HepG2 (cell line): ENCODE data around the gene SHISA6. TPM values are rescaled to one million over a fixed set of nuclear protein-coding genes. Genes with fewer than 3 reads are reported as not detected.

ENCODE experiments used
- ATAC-seq: fragments of 200-7000 bp; cut with Tn5 transposase; 3 replicates; pipeline ENCODE4 v1.9.1; 2020; ENCODE audit warnings: mild to moderate bottlenecking, moderate library complexity
- BruUV-seq: library from RNA; stranded (reverse); fragments of 400-500 nt; replicated peaks from 2 replicates; lab custom pipeline; 2021; lab: Mats Ljungman, UMichigan
- CTCF ChIA-PET: fragments of 300-600 bp; formaldehyde crosslinking; extraction: SDS; loops from one replicate; lab custom pipeline; 2021; ENCODE audit warnings: low total read pairs, inconsistent platforms, low intra/inter-chr PET ratio; lab: Yijun Ruan, JAX
- POLR2A ChIA-PET: fragments of 350-600 bp; sonication (Branson Sonifier 250); formaldehyde crosslinking; loops from one replicate; lab custom pipeline; 2020; ENCODE audit warnings: antibody characterized with exemption, inconsistent platforms; lab: Yijun Ruan, JAX
- DNase-seq: peaks from one replicate; pipeline ENCODE4 v3.0.0-alpha.2; 2015; ENCODE audit warnings: low spot score
- FAIRE-seq: peaks from 3 replicates; lab custom pipeline; 2011; peaks lifted over from hg19 to GRCh38; lab: Jason Lieb, UNC
- H2AFZ ChIP-seq: one replicate; pipeline ENCODE4 v1.6.1; 2011; ENCODE audit warnings: low read length, inconsistent platforms
- H3K27ac ChIP-seq: fragments of 300-600 bp; 3 replicates; pipeline ENCODE4 v1.8.0; 2011; ENCODE audit warnings: mixed run types, mild to moderate bottlenecking, mixed read lengths, low read length, inconsistent platforms; ENCODE audit not compliant: insufficient read depth; ENCODE audit errors: extremely low read length
- H3K27me3 ChIP-seq, 2 experiments: fragments of 200-600 bp in 1 of 2; 2 replicates in 1 of 2; 3 replicates in 1 of 2; pipeline versions ENCODE4 v1.6.0 to v1.8.0; 2011; ENCODE audit warnings: low read length in 2 of 2, mild to moderate bottlenecking in 2 of 2, moderate library complexity in 2 of 2, inconsistent platforms in 1 of 2; ENCODE audit not compliant: insufficient read depth in 2 of 2, control insufficient read depth in 1 of 2
- H3K36me3 ChIP-seq, 2 experiments: fragments of 200-600 bp in 1 of 2; replicated peaks in 1 of 2; 2 replicates in 1 of 2; 3 replicates in 1 of 2; pipeline versions ENCODE4 v1.5.1 to v1.8.0; 2011; ENCODE audit warnings: low read length in 2 of 2, inconsistent platforms in 1 of 2; ENCODE audit not compliant: insufficient read depth in 2 of 2, control insufficient read depth in 1 of 2
- H3K4me1 ChIP-seq: 2 replicates; pipeline ENCODE4 v1.5.1; 2012; ENCODE audit warnings: low read length, inconsistent platforms; ENCODE audit not compliant: insufficient read depth
- H3K4me2 ChIP-seq: 2 replicates; pipeline ENCODE4 v1.6.0; 2011; ENCODE audit warnings: low read depth, low read length, inconsistent platforms
- H3K4me3 ChIP-seq, 3 experiments: fragments of 200-600 bp in 1 of 3; sonication (generic), shearing (Covaris generic) in 1 of 3; replicated peaks in 1 of 3; 2 replicates each; pipeline ENCODE4 v1.5.1; 2011 to 2016; ENCODE audit warnings: low read length in 3 of 3, inconsistent platforms in 2 of 3, low read depth in 2 of 3, mild to moderate bottlenecking in 2 of 3, control low read depth in 1 of 3, mixed read lengths in 1 of 3; ENCODE audit not compliant: insufficient read depth in 1 of 3
- H3K79me2 ChIP-seq: one replicate; pipeline ENCODE4 v1.6.1; 2011; ENCODE audit warnings: low read length, inconsistent platforms; ENCODE audit not compliant: insufficient read depth
- H3K9ac ChIP-seq: 2 replicates; pipeline ENCODE4 v1.6.0; 2011; ENCODE audit warnings: mild to moderate bottlenecking, low read depth, low read length, inconsistent platforms; ENCODE audit not compliant: insufficient read depth
- H3K9me3 ChIP-seq: 2 replicates; pipeline ENCODE4 v1.5.1; 2012; ENCODE audit warnings: mild to moderate bottlenecking, low read length
- H4K20me1 ChIP-seq: 2 replicates; pipeline ENCODE4 v1.6.0; 2011; ENCODE audit warnings: inconsistent platforms, mild to moderate bottlenecking, low read length, moderate library complexity; ENCODE audit not compliant: insufficient read depth
- ARHGAP35 ChIP-seq: sonication (generic); formaldehyde crosslinking; IDR thresholded peaks from 2 replicates; pipeline ENCODE4 v1.9.0; 2022; ENCODE audit warnings: mild to moderate bottlenecking, inconsistent platforms, moderate library complexity, missing genetic modification reagents, borderline replicate concordance
- ARNT ChIP-seq: fragments of 450-650 bp; IDR thresholded peaks from 2 replicates; pipeline ENCODE4 v1.6.1; 2017
- HOXA5 ChIP-seq: sonication (generic); formaldehyde crosslinking; IDR thresholded peaks from 2 replicates; pipeline ENCODE4 v1.4.0; 2020; ENCODE audit warnings: missing genetic modification reagents
- MBNL3 ChIP-seq: fragments of 250-450 bp; sonication (Bioruptor Pico); conservative IDR thresholded peaks from 2 replicates; pipeline ENCODE4 v1.8.0; 2022; ENCODE audit warnings: mild to moderate bottlenecking, inconsistent platforms
- NAIF1 ChIP-seq: sonication (generic); formaldehyde crosslinking; IDR thresholded peaks from 2 replicates; pipeline ENCODE4 v1.5.0; 2020; ENCODE audit warnings: mild to moderate bottlenecking, missing genetic modification reagents, borderline replicate concordance
- NFATC3 ChIP-seq: sonication (generic); formaldehyde crosslinking; IDR thresholded peaks from 2 replicates; pipeline ENCODE4 v1.5.1; 2020; ENCODE audit warnings: mild to moderate bottlenecking, missing genetic modification reagents
- NR2F2 ChIP-seq: IDR thresholded peaks from 2 replicates; pipeline ENCODE4 v1.6.1; 2012; ENCODE audit warnings: low read depth, inconsistent platforms, borderline replicate concordance
- POLR2G ChIP-seq: fragments of 200-400 bp; formaldehyde crosslinking; IDR thresholded peaks from 2 replicates; pipeline ENCODE4 v1.6.1; 2018; ENCODE audit warnings: mild to moderate bottlenecking, low read depth, low read length, moderate library complexity
- SRSF9 ChIP-seq: fragments of 200-400 bp; formaldehyde crosslinking; IDR thresholded peaks from 2 replicates; pipeline ENCODE4 v1.6.1; 2018; ENCODE audit warnings: borderline replicate concordance, mild to moderate bottlenecking, low read depth, low read length; ENCODE audit not compliant: insufficient read depth, poor library complexity, severe bottlenecking
- SSRP1 ChIP-seq: IDR thresholded peaks from 2 replicates; pipeline ENCODE4 v1.6.1; 2016; ENCODE audit warnings: control low read depth
- ZBTB7B ChIP-seq: sonication (generic); formaldehyde crosslinking; IDR thresholded peaks from 2 replicates; pipeline ENCODE4 v1.4.0; 2020; ENCODE audit warnings: missing genetic modification reagents
- ZEB1 ChIP-seq: IDR thresholded peaks from 2 replicates; pipeline ENCODE4 v1.6.1; 2012; ENCODE audit warnings: mild to moderate bottlenecking, low read depth, inconsistent platforms; ENCODE audit not compliant: insufficient replicate concordance
- ZNF563 ChIP-seq: sonication (generic); formaldehyde crosslinking; IDR thresholded peaks from 2 replicates; pipeline ENCODE4 v1.8.0; 2022; ENCODE audit warnings: mild to moderate bottlenecking, moderate library complexity, missing genetic modification reagents
- ZNF776 ChIP-seq: sonication (generic); formaldehyde crosslinking; IDR thresholded peaks from 2 replicates; pipeline ENCODE4 v1.4.0; 2020; ENCODE audit warnings: mild to moderate bottlenecking, missing genetic modification reagents
- ZNF780A ChIP-seq: sonication (generic); formaldehyde crosslinking; IDR thresholded peaks from 2 replicates; pipeline ENCODE4 v1.8.0; 2022; ENCODE audit warnings: mild to moderate bottlenecking, missing genetic modification reagents, moderate library complexity
- ZSCAN21 ChIP-seq: sonication (generic); formaldehyde crosslinking; IDR thresholded peaks from 2 replicates; pipeline ENCODE4 v1.8.0; 2022; ENCODE audit warnings: mild to moderate bottlenecking, missing genetic modification reagents, moderate library complexity, borderline replicate concordance
- WGBS: methylation state at CpG from one replicate; pipeline ENCODE4 v1.1.6; 2017; ENCODE audit warnings: low lambda C conversion rate; 5-methylcytosine and 5-hydroxymethylcytosine counted together
- in situ Hi-C: cut with HindIII; loops from 2 replicates; pipeline ENCODE4 v1.10.0; 2017; ENCODE audit warnings: low pct_unique_long_range_greater_than_20kb; ENCODE audit not compliant: extremely low pct_ligation_motif_present
- intact Hi-C: fragments of 100-400 bp; cut with micrococcal nuclease; formaldehyde crosslinking; loops from one replicate; pipeline ENCODE4 v1.10.0; 2022; ENCODE audit not compliant: unreplicated experiment
- polyA plus RNA-seq, 8 experiments: library from polyadenylated mRNA; depleted of rRNA in 3 of 8; stranded (reverse) in 7 of 8; unstranded in 1 of 8; fragments of >200 nt; fragmentation: Illumina TruSeq in 4 of 8; extraction: Trizol in 4 of 8; gene quantifications; 2 replicates each; pipeline versions ENCODE4 v1.2.1 to v1.2.3, GENCODE V29; 2011 to 2016; ENCODE audit warnings: low read depth in 4 of 8, missing spikeins in 1 of 8, mixed read lengths in 1 of 8; ENCODE audit not compliant: insufficient read depth in 1 of 8
- total RNA-seq, 5 experiments: library from RNA; depleted of rRNA; stranded (reverse); fragments of >200 nt; fragmentation: Illumina TruSeq; extraction: Trizol; gene quantifications; 2 replicates each; pipeline ENCODE4 v1.2.3, GENCODE V29; 2016; ENCODE audit warnings: low read depth in 1 of 5

Gene SHISA6
- total and polyA plus RNA-seq, 2 of the 13 experiments (the other 11 are each of a cell fraction or from before 2014, with no cell fraction given), result not detected

- CTCF ChIA-PET, result no interaction called here
- POLR2A ChIA-PET, result no interaction called here
- no peaks in the 10 kb centered on the region for H3K79me2 ChIP-seq
- no peaks in the 10 kb centered on the region for H3K36me3 ChIP-seq
- in situ Hi-C loops, result no loop called here
- H3K4me3 ChIP-seq, result no peak overlapping the region
- H3K27me3 ChIP-seq, result no peaks in the 10 kb centered on the region; a peak in 1 of 5 replicates
- FAIRE-seq (no peak), DNase-seq (no peak), ATAC-seq (no peak)
- intact Hi-C loops, result no loop called here
- H3K4me1 ChIP-seq, result no peaks in the 10 kb centered on the region
- no peak overlapping the region for H2AFZ ChIP-seq
- H4K20me1 ChIP-seq, result no peaks in the 10 kb centered on the region
- H3K9ac ChIP-seq, result no peak overlapping the region
- no peak overlapping the region for H3K4me2 ChIP-seq
- WGBS, result 12% methylated on average over 6 of the region's 6 CpGs
- no peak for TF ChIP-seq ZNF780A (CRISPR knock-in tag)
- no peak for TF ChIP-seq ZSCAN21 (CRISPR knock-in tag)
- TF ChIP-seq POLR2G, result no peak
- TF ChIP-seq HOXA5 (CRISPR knock-in tag), result no peak
- TF ChIP-seq ZBTB7B (CRISPR knock-in tag), result no peak
- TF ChIP-seq NFATC3 (CRISPR knock-in tag), result no peak
- TF ChIP-seq NR2F2, result no peak
- TF ChIP-seq ZNF563 (CRISPR knock-in tag), result no peak
- TF ChIP-seq NAIF1 (CRISPR knock-in tag), result no peak
- no peak for TF ChIP-seq ARNT
- TF ChIP-seq SRSF9, result no peak
- no peak for TF ChIP-seq ZNF776
- no peak for TF ChIP-seq ZEB1
- TF ChIP-seq SSRP1 (CRISPR knock-in tag), result no peak
- no peak for TF ChIP-seq ARHGAP35 (CRISPR knock-in tag)
- TF ChIP-seq MBNL3 (CRISPR knock-in tag), result no peak
- no TSS peak for BruUV-seq
- H3K27ac ChIP-seq, result no peak overlapping the region
- H3K9me3 ChIP-seq, result no peaks in the 10 kb centered on the region
Observed at GRCh38 chr17:11412654-11413053, 171.6 kb downstream of the SHISA6 start.
